ENCODE measurements around the gene IFI27. TPM values are rescaled to one million over a fixed set of nuclear protein-coding genes. Genes with fewer than 3 reads are reported as not detected.
A peak's percentile ranks its signal among the peaks of the same experiment; 100 is the strongest.

IFI27 gene
- polyA plus RNA-seq, 1 of the 3 experiments (the other 2 are of a cell fraction), result 1.2 TPM

DNA sequence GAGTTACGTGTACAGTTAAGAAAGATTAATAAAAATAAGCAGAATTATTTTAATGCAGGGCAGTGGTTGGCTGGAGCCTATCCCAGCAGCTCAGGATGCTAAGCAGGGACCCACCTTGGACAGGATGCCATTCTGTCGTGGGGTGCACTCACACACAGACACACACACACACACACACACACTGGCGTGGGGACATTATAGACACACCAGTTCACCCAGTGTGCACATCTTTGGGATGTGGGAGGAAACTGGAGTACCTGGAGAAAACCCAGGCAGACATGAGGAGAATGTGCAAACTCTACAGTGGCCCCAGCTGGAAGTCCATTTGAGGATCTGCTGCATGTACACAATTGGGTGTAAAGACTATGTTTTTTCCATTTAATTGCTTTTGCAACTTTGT, 31.7 kb downstream of the IFI27 start (continued):
- TF ChIP-seq, protein P1, sequence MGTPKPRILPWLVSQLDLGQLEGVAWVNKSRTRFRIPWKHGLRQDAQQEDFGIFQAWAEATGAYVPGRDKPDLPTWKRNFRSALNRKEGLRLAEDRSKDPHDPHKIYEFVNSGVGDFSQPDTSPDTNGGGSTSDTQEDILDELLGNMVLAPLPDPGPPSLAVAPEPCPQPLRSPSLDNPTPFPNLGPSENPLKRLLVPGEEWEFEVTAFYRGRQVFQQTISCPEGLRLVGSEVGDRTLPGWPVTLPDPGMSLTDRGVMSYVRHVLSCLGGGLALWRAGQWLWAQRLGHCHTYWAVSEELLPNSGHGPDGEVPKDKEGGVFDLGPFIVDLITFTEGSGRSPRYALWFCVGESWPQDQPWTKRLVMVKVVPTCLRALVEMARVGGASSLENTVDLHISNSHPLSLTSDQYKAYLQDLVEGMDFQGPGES (IDR thresholded peaks at IDR 0.05; ENCODE audit: low read depth, low read length), result no peak
- TF ChIP-seq RFX5 (IDR thresholded peaks at IDR 0.05; ENCODE audit: low read length), result no peak

DNA sequence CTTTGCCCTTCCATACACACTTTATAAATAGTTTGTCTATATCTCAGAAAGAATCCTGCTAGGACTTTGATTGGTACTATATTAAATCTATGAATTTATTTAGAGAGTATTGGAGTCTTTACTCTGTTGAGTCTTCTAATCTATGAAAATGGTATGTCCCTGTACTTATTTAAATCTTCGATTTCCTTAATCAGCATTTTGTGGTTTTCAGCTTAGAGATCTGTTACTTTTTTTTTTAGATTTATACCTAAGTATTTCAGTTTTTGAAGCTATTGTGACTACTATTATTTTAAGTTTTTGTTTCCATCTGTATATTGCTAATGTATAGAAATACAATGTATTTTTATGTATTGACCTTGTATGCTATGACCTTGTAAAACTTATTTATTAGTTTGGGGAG, 32.3 kb downstream of the IFI27 start:
- Histone ChIP-seq H3K9ac (no peak overlapping the region), H3K4me1 (ENCODE audit: control insufficient read depth in 1 of 2, insufficient read depth in 2 of 2, low read depth in 1 of 2, low read length in 1 of 2) (no peaks in the 10 kb centered on the region), H3K9me2 (no peaks in the 10 kb centered on the region), H3K9me3 (no peaks in the 10 kb centered on the region), H3K27ac (ENCODE audit: low read depth in 2 of 2, low read length in 1 of 2) (no peak overlapping the region), H3F3A (replicated peaks; ENCODE audit: insufficient read depth) (no peaks in the 10 kb centered on the region), H4K20me1 (ENCODE audit: insufficient read depth) (no peaks in the 10 kb centered on the region), H3K27me3 (ENCODE audit: insufficient read depth) (no peaks in the 10 kb centered on the region), H3K79me2 (ENCODE audit: insufficient read depth) (no peaks in the 10 kb centered on the region), H3K36me3 (replicated peaks in 1 of 2; ENCODE audit: control insufficient read depth in 1 of 2, insufficient read depth in 2 of 2, low read length in 1 of 2) (no peaks in the 10 kb centered on the region), H3K4me2 (no peak overlapping the region), H2AFZ (ENCODE audit: low read depth) (no peak overlapping the region), H3K4me3 (ENCODE audit: low read depth in 2 of 2, low read length in 1 of 2) (no peak overlapping the region)
- CTCF ChIA-PET, result interaction anchor here (0.8 to 4.7 kb wide), 9 partner anchors 12 to 487 kb away, joined by 3 to 28 read pairs (median 9); partner anchors contain the start of gene IFI27L2
- DNase-seq, result no peak
- POLR2A ChIA-PET, result no interaction called here
- no peak for TF ChIP-seq FOXM1 (IDR thresholded peaks at IDR 0.05; ENCODE audit: low read depth)
- TF ChIP-seq SMC3 (IDR thresholded peaks at IDR 0.05; ENCODE audit: low read depth, low read length), result no peak
- 59% methylated on average over 1 of the region's 1 CpG for WGBS (ENCODE audit: low lambda C conversion rate)

DNA sequence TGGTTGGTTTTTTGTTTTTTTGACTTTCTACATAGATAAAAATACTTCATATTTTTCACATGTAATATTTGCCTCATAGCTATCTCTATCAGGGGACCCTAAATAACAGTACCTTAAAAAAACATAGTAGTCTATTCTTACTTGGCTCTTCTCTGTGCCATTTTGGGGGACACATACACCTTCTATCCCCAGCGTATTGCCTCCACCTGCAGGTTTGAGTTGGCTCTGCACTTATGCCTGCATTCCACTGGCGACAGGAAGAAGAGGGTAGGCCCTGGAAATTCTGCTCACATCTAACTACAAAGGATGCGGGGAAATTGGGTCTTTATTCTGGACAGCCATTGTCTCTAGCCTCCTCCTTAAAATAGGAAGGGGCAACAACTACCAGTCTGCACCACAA, 32.7 kb downstream of the IFI27 start:
- no peaks in the 10 kb centered on the region for H3F3A ChIP-seq (replicated peaks; ENCODE audit: insufficient read depth)
- ChIA-PET POLR2A (no interaction called here), CTCF (interaction anchor here (0.8 to 4.7 kb wide), 8 partner anchors 12 to 488 kb away, joined by 3 to 28 read pairs (median 10); partner anchors contain the start of gene IFI27L2)
- no peak overlapping the region for H2AFZ ChIP-seq (ENCODE audit: low read depth)
- no peak overlapping the region for H3K4me3 ChIP-seq (ENCODE audit: low read depth in 2 of 2, low read length in 1 of 2)
- no peaks in the 10 kb centered on the region for H3K27me3 ChIP-seq (ENCODE audit: insufficient read depth)
- no peak overlapping the region for H3K27ac ChIP-seq (ENCODE audit: low read depth in 2 of 2, low read length in 1 of 2)
- no peaks in the 10 kb centered on the region for H3K79me2 ChIP-seq (ENCODE audit: insufficient read depth)
- TF ChIP-seq RAD21 (IDR thresholded peaks at IDR 0.05; ENCODE audit: low read length) (peak; percentile 37), JUND (IDR thresholded peaks at IDR 0.05) (no peak)
- TF ChIP-seq, protein P2, sequence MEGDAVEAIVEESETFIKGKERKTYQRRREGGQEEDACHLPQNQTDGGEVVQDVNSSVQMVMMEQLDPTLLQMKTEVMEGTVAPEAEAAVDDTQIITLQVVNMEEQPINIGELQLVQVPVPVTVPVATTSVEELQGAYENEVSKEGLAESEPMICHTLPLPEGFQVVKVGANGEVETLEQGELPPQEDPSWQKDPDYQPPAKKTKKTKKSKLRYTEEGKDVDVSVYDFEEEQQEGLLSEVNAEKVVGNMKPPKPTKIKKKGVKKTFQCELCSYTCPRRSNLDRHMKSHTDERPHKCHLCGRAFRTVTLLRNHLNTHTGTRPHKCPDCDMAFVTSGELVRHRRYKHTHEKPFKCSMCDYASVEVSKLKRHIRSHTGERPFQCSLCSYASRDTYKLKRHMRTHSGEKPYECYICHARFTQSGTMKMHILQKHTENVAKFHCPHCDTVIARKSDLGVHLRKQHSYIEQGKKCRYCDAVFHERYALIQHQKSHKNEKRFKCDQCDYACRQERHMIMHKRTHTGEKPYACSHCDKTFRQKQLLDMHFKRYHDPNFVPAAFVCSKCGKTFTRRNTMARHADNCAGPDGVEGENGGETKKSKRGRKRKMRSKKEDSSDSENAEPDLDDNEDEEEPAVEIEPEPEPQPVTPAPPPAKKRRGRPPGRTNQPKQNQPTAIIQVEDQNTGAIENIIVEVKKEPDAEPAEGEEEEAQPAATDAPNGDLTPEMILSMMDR (IDR thresholded peaks at IDR 0.05), result peak; percentile 35; the same call in 1 of the 2 replicates
- no peak overlapping the region for H3K4me2 ChIP-seq
- WGBS (ENCODE audit: low lambda C conversion rate), result 91% methylated on average over 3 of the region's 3 CpGs
- H3K4me1 ChIP-seq (ENCODE audit: control insufficient read depth in 1 of 2, insufficient read depth in 2 of 2, low read depth in 1 of 2, low read length in 1 of 2), result no peaks in the 10 kb centered on the region
- H3K9me3 ChIP-seq, result no peaks in the 10 kb centered on the region
- no peaks in the 10 kb centered on the region for H4K20me1 ChIP-seq (ENCODE audit: insufficient read depth)
- no peaks in the 10 kb centered on the region for H3K9me2 ChIP-seq
- H3K9ac ChIP-seq, result no peak overlapping the region
- H3K36me3 ChIP-seq (replicated peaks in 1 of 2; ENCODE audit: control insufficient read depth in 1 of 2, insufficient read depth in 2 of 2, low read length in 1 of 2), result no peaks in the 10 kb centered on the region
- no peak for DNase-seq
